Coronary artery (tissue), 2 donors: ENCODE data around the gene SIM2.

Experiments
- DNase-seq: peaks from one replicate; pipeline ENCODE4 v3.0.0-alpha.2; 2017; ENCODE audit warnings: low spot score
- H3K27ac ChIP-seq, 2 donors: fragments of 200-600 bp; sonication (generic); one replicate each; pipeline ENCODE4 v1.5.1; 2016 to 2019
- H3K4me3 ChIP-seq: fragments of 200-600 bp; sonication (generic); 2 replicates; pipeline ENCODE4 v1.5.1; 2016; ENCODE audit warnings: mild to moderate bottlenecking, moderate library complexity
- CTCF ChIP-seq: fragments of 200-600 bp; sonication (generic); IDR thresholded peaks from one replicate; pipeline ENCODE4 v1.5.1; 2019; ENCODE audit warnings: antibody characterized with exemption

The SIM2 gene

GRCh38 chr21:36704958-36705678 is 6.2 kb downstream of the SIM2 start:
- Histone ChIP-seq H3K4me3 (peak overlapping the region; percentile 63), H3K27ac (no peak overlapping the region)

GRCh38 chr21:36705679-36706481 is 7.0 kb downstream of the SIM2 start:
- DNase-seq, result peak; percentile 64
- H3K27ac ChIP-seq, result no peak overlapping the region
- peak overlapping the region; percentile 63 for H3K4me3 ChIP-seq
- no peak for TF ChIP-seq CTCF

More at GRCh38 chr21:36704958-36705678, 6.2 kb downstream of the SIM2 start:
- no peak for TF ChIP-seq CTCF
- no peak for DNase-seq

GRCh38 chr21:36706482-36706852 is 7.6 kb downstream of the SIM2 start:
- DNase-seq, result no peak
- no peak overlapping the region for H3K4me3 ChIP-seq
- TF ChIP-seq CTCF, result no peak
- H3K27ac ChIP-seq, result no peak overlapping the region

GRCh38 chr21:36706951-36707762 is 8.2 kb downstream of the SIM2 start:
- Histone ChIP-seq H3K4me3 (peak overlapping the region; percentile 67), H3K27ac (no peak overlapping the region)
- TF ChIP-seq CTCF, result no peak
- no peak for DNase-seq

- Histone ChIP-seq H3K27ac (no peak overlapping the region), H3K4me3 (peak overlapping the region; percentile 67)
- TF ChIP-seq CTCF, result no peak
- no peak for DNase-seq
Observed at GRCh38 chr21:36707763-36708285, 8.9 kb downstream of the SIM2 start.

GRCh38 chr21:36708286-36709029 is 9.5 kb downstream of the SIM2 start:
- DNase-seq, result peak; percentile 47

More at GRCh38 chr21:36708286-36709029, 9.5 kb downstream of the SIM2 start:
- TF ChIP-seq CTCF, result no peak
- H3K4me3 ChIP-seq, result peak overlapping the region; percentile 67
- H3K27ac ChIP-seq, result no peak overlapping the region
